Measurements from ENCODE around the gene TFPI.

DNA sequence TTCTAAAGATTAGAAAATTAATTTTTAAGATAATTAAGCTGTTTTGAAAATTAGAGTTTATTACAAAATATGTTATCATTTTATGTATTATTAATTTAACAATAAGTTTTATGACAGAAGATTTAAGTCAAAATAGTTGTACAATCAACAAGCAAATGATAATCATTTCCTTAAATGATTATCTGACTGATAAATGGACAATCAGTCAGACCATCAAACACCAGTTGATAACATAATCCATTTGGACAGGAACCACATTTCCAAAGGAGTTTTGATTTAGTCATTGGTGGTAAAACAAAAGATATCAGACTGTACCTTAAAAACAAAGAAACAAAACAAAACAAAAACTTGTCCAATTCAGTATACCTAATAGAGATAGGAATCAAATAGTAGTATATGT lies 1.9 kb downstream of the TFPI start:
- TF ChIP-seq, protein P1, sequence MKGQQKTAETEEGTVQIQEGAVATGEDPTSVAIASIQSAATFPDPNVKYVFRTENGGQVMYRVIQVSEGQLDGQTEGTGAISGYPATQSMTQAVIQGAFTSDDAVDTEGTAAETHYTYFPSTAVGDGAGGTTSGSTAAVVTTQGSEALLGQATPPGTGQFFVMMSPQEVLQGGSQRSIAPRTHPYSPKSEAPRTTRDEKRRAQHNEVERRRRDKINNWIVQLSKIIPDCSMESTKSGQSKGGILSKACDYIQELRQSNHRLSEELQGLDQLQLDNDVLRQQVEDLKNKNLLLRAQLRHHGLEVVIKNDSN (IDR thresholded peaks at IDR 0.05): no peak
- TF ChIP-seq TAF1 (IDR thresholded peaks at IDR 0.05; ENCODE audit: low read depth) (no peak), CEBPB (IDR thresholded peaks at IDR 0.05) (no peak), RAD21 (IDR thresholded peaks at IDR 0.05; ENCODE audit: low read depth) (no peak), CREB1 (IDR thresholded peaks at IDR 0.05; ENCODE audit: low read depth) (no peak), ZBTB7A (IDR thresholded peaks at IDR 0.05; ENCODE audit: low read depth) (no peak)
- TF ChIP-seq, protein P2, sequence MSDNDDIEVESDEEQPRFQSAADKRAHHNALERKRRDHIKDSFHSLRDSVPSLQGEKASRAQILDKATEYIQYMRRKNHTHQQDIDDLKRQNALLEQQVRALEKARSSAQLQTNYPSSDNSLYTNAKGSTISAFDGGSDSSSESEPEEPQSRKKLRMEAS (IDR thresholded peaks at IDR 0.05): no peak
